SH-SY5Y (cell line): ENCODE measurements around the gene ANKRD34C.

Experiments used
- GATA2 ChIP-seq: IDR thresholded peaks from 2 replicates; pipeline ENCODE4 v1.6.1; 2011; ENCODE audit warnings: mild to moderate bottlenecking, low read depth, low read length
- GATA3 ChIP-seq: IDR thresholded peaks from 2 replicates; pipeline ENCODE4 v1.6.1; 2011; ENCODE audit warnings: low read depth, mild to moderate bottlenecking, low read length, moderate library complexity

DNA sequence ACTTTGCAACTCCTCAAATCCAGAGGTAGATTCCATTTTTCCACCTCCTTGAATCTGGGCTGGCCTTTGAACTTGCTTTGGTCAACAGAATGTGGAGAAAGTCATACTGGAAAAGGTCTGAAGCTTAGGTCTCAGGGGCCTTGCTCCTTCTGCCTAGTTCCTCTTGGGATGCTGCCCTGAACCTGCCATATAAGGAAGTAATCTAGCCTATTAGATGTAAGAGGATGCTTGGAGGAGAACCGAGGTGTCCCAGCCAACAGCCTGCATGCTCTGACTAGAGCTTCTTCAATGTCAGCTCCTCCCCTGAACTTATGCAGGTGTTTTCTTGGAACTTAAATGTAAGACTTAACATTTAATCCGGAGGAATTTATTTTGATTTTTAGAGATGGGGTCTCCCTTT, 26.4 kb downstream of the ANKRD34C start:
- TF ChIP-seq GATA2 (no peak), GATA3 (no peak)
